ENCODE results near the gene FAM25A.

The FAM25A gene

DNA sequence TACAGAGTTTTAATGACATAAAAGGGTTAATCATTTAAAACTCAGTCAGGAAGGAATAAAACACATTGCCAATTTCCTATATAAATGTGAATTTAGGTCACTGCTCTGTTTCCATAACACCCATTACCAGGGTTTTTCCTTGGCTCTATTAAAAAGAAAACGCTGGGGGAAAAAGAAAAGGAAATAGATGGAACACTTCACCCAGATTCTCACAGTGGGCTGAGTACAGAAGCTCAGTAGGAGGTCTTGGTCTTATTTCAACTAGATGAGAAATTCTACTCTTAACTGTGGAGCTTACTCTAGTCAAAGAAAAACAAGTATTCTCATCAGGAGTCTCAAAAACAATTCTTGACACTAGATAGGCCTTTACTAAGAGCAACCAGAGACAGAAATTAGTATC lies 38.1 kb downstream of the FAM25A start:
- H3K27me3 ChIP-seq (ENCODE audit: insufficient read depth, poor library complexity, severe bottlenecking), result no peaks in the 10 kb centered on the region
- no peak for TF ChIP-seq SPI1 (IDR thresholded peaks at IDR 0.05; ENCODE audit: borderline replicate concordance, low read depth)
- no peak overlapping the region for H3K4me3 ChIP-seq (replicated peaks; ENCODE audit: insufficient read depth, low read length)
- H3K27ac ChIP-seq (replicated peaks), result no peak overlapping the region
- no peak for DNase-seq (ENCODE audit: low read depth in 1 of 2, low spot score in 1 of 2)

- H3K4me3 ChIP-seq (replicated peaks; ENCODE audit: insufficient read depth, low read length), result no peak overlapping the region
- no peaks in the 10 kb centered on the region for H3K27me3 ChIP-seq (ENCODE audit: insufficient read depth, poor library complexity, severe bottlenecking)
- DNase-seq (ENCODE audit: low read depth in 1 of 2, low spot score in 1 of 2), result no peak
- no peak overlapping the region for H3K27ac ChIP-seq (replicated peaks)
- TF ChIP-seq POLR2AphosphoS5 (IDR thresholded peaks at IDR 0.05; ENCODE audit: low read depth), result no peak
- TF ChIP-seq SPI1 (IDR thresholded peaks at IDR 0.05; ENCODE audit: borderline replicate concordance, low read depth), result no peak
- TF ChIP-seq, protein P1, sequence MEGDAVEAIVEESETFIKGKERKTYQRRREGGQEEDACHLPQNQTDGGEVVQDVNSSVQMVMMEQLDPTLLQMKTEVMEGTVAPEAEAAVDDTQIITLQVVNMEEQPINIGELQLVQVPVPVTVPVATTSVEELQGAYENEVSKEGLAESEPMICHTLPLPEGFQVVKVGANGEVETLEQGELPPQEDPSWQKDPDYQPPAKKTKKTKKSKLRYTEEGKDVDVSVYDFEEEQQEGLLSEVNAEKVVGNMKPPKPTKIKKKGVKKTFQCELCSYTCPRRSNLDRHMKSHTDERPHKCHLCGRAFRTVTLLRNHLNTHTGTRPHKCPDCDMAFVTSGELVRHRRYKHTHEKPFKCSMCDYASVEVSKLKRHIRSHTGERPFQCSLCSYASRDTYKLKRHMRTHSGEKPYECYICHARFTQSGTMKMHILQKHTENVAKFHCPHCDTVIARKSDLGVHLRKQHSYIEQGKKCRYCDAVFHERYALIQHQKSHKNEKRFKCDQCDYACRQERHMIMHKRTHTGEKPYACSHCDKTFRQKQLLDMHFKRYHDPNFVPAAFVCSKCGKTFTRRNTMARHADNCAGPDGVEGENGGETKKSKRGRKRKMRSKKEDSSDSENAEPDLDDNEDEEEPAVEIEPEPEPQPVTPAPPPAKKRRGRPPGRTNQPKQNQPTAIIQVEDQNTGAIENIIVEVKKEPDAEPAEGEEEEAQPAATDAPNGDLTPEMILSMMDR (IDR thresholded peaks at IDR 0.05; ENCODE audit: insufficient read depth, low read length), result no peak
- TF ChIP-seq GABPA (IDR thresholded peaks at IDR 0.05; ENCODE audit: low read depth), result no peak
- no peak for TF ChIP-seq REST (IDR thresholded peaks at IDR 0.05; ENCODE audit: insufficient replicate concordance, low read depth)
These were observed 39.3 kb downstream of the FAM25A start for GRCh38 chr10:87059401-87059800.

DNA sequence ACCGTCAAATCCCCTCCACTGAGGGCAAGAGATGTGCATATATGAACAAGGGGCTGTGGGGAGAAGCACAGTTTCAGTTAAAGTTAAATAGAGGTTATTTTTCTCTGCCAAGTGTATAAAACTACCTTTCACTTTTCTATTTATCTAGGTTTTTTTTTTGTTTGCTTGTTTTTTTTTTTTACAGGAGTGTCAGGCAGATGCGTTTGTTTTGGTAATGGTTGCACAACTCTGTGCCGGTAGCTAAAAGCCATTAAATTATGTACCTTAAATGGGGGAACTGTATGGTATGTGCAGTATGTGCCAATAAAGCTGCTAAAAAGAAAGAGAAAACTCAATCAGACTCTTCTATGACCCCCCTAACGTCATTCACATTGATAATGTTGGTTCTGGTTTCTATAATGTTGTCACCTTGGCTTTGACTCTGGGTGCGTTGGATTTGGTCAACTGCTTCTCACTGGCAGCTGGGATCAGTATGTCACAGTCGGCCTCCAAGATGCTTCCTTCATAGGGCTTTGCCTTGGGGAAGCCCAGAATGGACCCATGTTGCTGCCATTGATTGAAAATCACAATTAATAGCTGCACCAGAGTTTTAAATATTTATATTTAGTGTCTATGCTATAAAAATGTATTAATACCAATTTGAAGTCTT lies 40.3 kb downstream of the FAM25A start:
- Histone ChIP-seq H3K27ac (replicated peaks) (no peak overlapping the region), H3K4me3 (replicated peaks; ENCODE audit: insufficient read depth, low read length) (no peak overlapping the region), H3K27me3 (ENCODE audit: insufficient read depth, poor library complexity, severe bottlenecking) (no peaks in the 10 kb centered on the region)
- no peak for TF ChIP-seq GABPA (IDR thresholded peaks at IDR 0.05; ENCODE audit: low read depth)
- no peak for TF ChIP-seq SPI1 (IDR thresholded peaks at IDR 0.05; ENCODE audit: borderline replicate concordance, low read depth)
- TF ChIP-seq REST (IDR thresholded peaks at IDR 0.05; ENCODE audit: insufficient replicate concordance, low read depth), result no peak
- TF ChIP-seq, protein P1 (IDR thresholded peaks at IDR 0.05; ENCODE audit: insufficient read depth, low read length), result no peak
- no peak for TF ChIP-seq POLR2AphosphoS5 (IDR thresholded peaks at IDR 0.05; ENCODE audit: low read depth)
- no peak for DNase-seq (ENCODE audit: low read depth in 1 of 2, low spot score in 1 of 2)

DNA sequence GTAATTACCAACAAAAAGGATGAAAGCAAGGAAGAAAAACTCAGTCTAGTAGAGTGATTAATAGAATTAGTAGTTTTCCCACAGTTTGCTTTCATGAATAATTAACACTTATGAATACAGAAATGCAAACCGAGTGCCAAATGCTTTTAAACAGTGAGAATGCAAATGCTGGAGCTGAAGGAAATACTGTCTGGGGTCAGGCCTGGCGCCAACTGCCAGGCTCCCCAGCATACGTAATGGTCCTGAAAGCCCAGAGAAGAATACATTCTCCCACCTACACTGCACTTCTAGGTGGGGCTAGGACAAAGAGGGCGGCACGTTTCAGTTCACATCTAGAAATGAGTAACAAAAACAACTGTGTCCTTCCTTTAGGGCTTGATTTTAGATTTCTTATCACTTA lies 44.6 kb downstream of the FAM25A start:
- no peak for DNase-seq (ENCODE audit: low read depth in 1 of 2, low spot score in 1 of 2)
- Histone ChIP-seq H3K27ac (replicated peaks) (no peak overlapping the region), H3K27me3 (ENCODE audit: insufficient read depth, poor library complexity, severe bottlenecking) (no peaks in the 10 kb centered on the region), H3K4me3 (replicated peaks; ENCODE audit: insufficient read depth, low read length) (no peak overlapping the region)
- TF ChIP-seq, protein P1 (IDR thresholded peaks at IDR 0.05; ENCODE audit: insufficient read depth, low read length), result no peak
- TF ChIP-seq REST (IDR thresholded peaks at IDR 0.05; ENCODE audit: insufficient replicate concordance, low read depth) (no peak), SPI1 (IDR thresholded peaks at IDR 0.05; ENCODE audit: borderline replicate concordance, low read depth) (no peak), GABPA (IDR thresholded peaks at IDR 0.05; ENCODE audit: low read depth) (no peak)
